GM13977 (cell line): ENCODE data around the gene PDK2.

ENCODE experiments used
- DNase-seq: peaks from one replicate; pipeline ENCODE4 v3.0.0; 2012; ENCODE audit warnings: low spot score
- in situ Hi-C: fragments of 300-500 bp; cut with MboI; formaldehyde crosslinking; loops from one replicate; pipeline ENCODE4 v1.12.0; 2022; ENCODE audit warnings: low sequenced_read_pairs, low pct_unique_long_range_greater_than_20kb, mixed read lengths, inconsistent platforms; ENCODE audit not compliant: unreplicated experiment
- TF ChIP-seq, protein P1 (sequence below): IDR thresholded peaks from 2 replicates; pipeline ENCODE4 v1.5.1; 2012; ENCODE audit warnings: mild to moderate bottlenecking, control low read depth; ENCODE audit not compliant: insufficient read depth; ENCODE audit errors: extremely low read depth, missing control alignments

The PDK2 gene

DNA sequence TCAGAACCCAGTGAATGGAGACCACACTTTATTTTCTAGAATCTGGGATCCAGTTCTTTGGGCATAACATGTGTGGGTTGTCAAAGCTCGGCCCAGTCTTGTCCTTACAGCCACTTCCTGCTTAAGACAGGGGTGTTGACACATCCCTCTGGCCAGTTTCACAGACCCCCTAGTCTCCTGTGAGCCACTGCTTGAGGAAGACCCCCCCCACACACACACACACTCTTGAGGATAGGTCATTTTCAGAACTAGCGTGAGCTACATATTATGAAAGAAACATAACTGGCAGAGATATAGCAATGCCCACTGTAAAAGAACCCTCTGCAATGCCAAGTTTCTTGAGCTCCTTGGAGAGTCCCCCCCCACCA lies 3.2 kb upstream of the PDK2 start:
- in situ Hi-C loops, result loop anchor here (5.0 kb wide), 1 partner anchor 65 kb away; no protein-coding TSS in a partner anchor
- TF ChIP-seq, protein P1, sequence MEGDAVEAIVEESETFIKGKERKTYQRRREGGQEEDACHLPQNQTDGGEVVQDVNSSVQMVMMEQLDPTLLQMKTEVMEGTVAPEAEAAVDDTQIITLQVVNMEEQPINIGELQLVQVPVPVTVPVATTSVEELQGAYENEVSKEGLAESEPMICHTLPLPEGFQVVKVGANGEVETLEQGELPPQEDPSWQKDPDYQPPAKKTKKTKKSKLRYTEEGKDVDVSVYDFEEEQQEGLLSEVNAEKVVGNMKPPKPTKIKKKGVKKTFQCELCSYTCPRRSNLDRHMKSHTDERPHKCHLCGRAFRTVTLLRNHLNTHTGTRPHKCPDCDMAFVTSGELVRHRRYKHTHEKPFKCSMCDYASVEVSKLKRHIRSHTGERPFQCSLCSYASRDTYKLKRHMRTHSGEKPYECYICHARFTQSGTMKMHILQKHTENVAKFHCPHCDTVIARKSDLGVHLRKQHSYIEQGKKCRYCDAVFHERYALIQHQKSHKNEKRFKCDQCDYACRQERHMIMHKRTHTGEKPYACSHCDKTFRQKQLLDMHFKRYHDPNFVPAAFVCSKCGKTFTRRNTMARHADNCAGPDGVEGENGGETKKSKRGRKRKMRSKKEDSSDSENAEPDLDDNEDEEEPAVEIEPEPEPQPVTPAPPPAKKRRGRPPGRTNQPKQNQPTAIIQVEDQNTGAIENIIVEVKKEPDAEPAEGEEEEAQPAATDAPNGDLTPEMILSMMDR, result no peak
- no peak for DNase-seq

DNA sequence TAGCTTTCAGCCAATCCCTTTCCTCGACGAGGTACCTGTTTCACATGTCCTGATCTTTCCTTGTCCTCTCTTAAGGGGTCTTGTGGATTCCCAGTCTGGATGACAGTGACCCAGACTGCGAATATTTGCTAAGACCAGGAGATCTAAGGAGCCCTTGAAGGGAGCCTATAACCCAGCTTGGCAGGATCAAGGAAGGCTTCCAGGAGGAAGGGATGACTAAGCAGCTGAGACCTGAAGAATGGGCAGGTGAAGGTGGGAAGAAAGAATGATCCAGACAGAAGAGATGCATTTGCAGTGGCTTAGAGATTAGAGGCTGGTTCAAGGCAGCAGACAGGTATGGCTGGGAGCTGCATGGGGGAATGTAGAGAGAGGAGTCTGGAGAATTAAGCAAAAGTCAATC lies 1.9 kb upstream of the PDK2 start:
- in situ Hi-C loops, result loop anchor here (5.0 kb wide), 1 partner anchor 66 kb away; no protein-coding TSS in a partner anchor
- TF ChIP-seq, protein P1, result no peak
- DNase-seq, result no peak

DNA sequence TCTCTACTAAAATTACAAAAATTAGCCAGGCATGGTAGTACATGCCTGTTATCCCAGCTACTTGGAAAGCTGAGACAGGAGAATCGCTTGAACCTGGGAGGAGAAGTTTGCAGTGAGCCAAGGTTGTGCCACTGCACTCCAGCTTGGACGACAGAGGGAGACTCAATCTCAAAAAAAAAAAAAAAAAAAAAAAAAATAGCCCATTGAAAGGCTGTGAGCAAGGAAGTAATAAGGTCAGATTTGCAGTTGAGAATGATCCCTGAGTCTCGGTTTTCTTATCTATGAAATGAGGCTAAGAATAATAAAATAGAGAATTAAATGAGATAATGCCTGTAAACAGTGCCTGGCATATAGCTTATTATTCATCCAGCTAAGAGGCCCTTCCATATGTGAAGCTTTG lies 1.3 kb upstream of the PDK2 start:
- in situ Hi-C loops, result loop anchor here (5.0 kb wide), 1 partner anchor 67 kb away; no protein-coding TSS in a partner anchor
- DNase-seq, result no peak
- TF ChIP-seq, protein P1, result no peak

DNA sequence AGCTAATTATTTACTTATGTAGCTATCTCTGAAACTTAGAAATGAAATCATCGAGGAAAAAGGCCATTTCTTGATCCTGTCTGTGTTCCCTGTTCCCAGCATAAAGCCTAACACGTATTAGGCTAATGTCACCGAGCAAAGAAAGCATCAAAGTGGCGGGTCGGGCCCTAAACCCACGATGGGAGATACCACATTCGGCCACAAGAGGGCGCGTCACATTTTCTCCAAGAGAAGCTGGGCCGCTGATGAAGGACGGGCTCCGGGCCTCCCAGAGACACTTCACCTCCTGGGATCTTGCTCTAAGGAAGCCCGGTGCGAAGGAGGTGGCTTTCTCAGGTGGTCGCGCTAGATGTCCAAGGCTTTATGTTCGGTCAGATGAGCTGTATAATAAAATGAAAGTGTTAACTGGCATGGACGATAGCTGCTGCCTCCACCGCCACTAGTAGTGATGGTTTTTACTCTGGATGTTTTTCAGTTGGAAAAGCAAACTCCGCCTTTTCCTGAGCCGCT lies 853 bp upstream of the PDK2 start:
- peak; percentile 87 for DNase-seq
- in situ Hi-C loops, result loop anchor here (5.0 kb wide), 1 partner anchor 67 kb away; no protein-coding TSS in a partner anchor
- TF ChIP-seq, protein P1, result peak; percentile 84

DNA sequence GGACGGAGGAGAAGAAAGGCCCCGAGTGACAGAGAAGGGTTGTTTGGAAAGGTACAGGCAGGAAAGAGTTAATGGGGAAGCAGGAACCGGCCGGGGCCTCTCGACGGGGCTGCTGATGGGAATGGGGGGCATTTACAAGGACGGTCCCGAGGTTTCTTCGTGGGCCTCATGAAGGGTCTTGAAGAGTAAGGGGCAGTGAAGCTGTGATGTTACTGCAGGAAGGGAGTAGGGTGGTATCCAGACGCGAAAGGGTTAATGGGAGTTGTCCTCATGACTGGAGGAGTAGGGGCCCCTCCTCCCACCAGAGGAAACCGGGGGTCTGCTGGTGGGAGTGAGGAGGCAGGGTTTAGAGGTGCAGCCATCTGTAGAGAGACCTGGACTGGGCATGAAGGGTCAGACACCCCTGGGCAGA lies 481 bp downstream of the PDK2 start:
- TF ChIP-seq, protein P1, result no peak
- in situ Hi-C loops, result no loop called here
- DNase-seq, result peak; percentile 41

DNA sequence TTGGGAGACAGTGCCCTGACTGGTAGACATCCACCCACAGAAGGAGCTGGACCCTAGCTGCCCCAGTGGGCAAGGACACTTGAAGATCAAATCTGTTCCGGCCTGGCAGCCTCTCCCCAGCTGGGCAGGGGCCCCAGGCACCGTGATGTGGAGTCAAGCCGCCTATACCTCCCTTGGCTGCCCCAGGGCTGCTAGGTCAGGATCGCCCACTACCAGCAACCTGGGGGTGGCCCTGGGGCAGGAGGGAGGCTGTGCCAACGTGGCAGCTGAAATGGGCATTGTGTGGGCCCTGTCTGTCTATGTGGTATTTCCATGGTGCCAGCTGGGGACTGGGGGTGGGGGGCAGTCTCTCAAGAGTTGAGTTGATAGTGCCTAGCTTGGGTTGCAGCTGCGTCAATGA lies 941 bp downstream of the PDK2 start:
- in situ Hi-C loops, result no loop called here
- TF ChIP-seq, protein P1, result no peak
- DNase-seq, result no peak
